ENCODE measurements around the gene CECR2.

The CECR2 gene

DNA sequence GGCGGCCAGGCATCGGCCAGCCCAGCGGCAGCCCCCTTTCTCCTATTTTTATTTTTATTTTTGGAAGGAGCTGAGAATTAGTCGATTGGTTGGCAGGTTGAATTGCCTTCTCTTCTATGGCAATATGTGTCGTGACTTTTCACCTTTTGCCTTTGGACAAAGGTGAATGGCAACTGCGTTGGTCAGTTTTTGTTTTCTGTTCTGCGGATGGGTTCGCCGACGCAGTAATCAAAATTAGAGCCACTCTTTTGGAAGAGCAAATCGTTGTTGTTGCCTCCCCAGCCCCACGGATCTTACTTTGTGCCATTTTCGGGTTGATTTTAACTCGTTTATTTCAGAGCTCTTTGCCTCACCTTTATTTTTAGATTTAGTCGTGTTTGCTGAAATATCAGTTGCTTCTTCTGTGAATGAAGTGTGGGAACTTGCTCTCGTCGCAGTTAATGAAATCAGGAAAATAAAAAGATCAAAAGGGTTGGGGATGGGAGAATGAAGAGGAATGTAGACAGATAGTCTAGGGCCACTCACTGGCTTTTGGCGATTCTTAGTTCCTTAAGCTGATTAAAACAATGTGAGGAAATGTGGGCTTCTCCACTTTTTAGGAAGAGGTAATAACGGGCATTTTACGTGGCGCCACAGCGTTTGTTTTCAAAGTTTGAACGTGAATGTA, 1.6 kb downstream of the CECR2 start:
- in situ Hi-C loops (cut with HindIII; ENCODE audit: low pct_unique_long_range_greater_than_20kb, low sequenced_read_pairs): no loop called here
- TF ChIP-seq JUND (IDR thresholded peaks at IDR 0.05; ENCODE audit: low read depth): no peak
- no peak for DNase-seq (ENCODE audit: low read depth in 1 of 2, low spot score in 1 of 2)

DNA sequence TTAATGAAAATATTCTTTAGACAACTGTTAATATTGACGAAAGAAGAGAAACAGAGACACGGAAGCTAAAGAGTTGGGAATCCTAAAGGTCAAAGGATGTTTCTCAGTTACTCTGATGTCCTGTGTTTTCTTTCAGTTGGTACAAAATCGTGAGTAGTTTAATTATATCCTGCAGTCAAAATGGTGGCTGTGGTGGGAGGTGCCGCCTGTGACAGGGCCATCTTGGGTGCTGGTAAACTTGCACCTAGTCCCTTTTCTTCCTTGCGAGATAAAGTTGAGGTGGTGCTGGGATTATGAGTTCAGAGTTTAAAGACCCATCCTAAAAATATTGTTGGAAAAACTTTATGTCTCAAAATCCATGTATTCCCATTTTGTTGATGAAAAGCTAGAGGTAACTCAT, 2.2 kb downstream of the CECR2 start:
- TF ChIP-seq JUND (IDR thresholded peaks at IDR 0.05; ENCODE audit: low read depth): no peak
- in situ Hi-C loops (cut with HindIII; ENCODE audit: low pct_unique_long_range_greater_than_20kb, low sequenced_read_pairs): no loop called here
- DNase-seq (ENCODE audit: low read depth in 1 of 2, low spot score in 1 of 2): no peak

DNA sequence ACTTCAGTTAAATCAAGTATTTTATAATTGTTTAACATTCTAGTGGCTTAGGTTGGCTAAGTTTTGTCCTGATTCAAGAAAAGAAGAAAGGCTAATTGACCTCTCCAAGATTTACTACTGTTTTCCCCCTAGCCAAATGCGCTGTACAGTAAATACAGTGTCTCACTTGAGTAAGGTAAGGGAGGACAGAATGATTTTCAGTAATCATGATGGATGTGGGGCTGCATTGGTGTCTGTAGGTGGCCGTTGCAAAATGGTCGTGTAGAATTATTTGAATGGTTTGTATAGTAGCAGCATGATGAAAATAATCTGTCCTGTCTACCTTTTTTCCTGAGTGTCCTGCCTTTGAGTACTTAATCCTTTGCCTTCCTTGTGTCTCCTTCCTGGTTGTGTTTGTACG, 4.6 kb downstream of the CECR2 start:
- in situ Hi-C loops (cut with HindIII; ENCODE audit: low pct_unique_long_range_greater_than_20kb, low sequenced_read_pairs): no loop called here
- no peak for TF ChIP-seq JUND (IDR thresholded peaks at IDR 0.05; ENCODE audit: low read depth)
- DNase-seq (ENCODE audit: low read depth in 1 of 2, low spot score in 1 of 2): no peak

DNA sequence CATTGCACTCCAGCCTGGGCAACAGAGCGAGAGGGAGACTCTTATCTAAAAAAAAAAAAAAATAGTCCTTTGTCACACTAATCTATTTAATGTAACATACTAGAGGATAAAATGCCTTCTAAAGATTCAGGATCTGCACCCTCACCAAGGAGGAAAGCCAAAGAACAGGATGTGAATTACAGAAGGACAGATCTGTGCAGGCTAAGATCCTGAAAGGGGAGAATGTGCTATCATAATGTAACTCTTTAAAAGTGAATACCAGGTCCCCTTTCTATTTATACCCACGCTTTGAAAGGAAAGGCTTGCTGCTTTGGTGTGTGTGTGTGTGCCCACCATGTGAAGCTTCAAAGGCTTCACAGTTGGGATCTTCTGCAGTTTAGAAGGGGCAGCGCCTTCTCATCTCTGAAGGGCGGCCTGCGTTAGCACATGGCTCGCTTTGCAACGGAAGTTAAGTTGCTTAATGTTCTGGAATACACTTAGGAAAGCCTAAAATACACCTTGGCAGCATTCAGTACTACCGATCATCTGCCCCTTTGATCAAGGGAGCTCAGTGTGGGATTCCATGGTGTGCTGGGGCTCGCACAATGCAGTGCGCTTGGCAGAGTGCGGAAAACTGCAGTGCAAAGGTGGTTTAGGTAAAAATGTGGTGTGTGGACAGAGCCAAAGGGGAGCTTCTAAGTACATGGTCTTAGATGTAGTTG, 6.8 kb downstream of the CECR2 start:
- no peak for DNase-seq (ENCODE audit: low read depth in 1 of 2, low spot score in 1 of 2)
- in situ Hi-C loops (cut with HindIII; ENCODE audit: low pct_unique_long_range_greater_than_20kb, low sequenced_read_pairs): no loop called here
- TF ChIP-seq JUND (IDR thresholded peaks at IDR 0.05; ENCODE audit: low read depth): no peak

DNA sequence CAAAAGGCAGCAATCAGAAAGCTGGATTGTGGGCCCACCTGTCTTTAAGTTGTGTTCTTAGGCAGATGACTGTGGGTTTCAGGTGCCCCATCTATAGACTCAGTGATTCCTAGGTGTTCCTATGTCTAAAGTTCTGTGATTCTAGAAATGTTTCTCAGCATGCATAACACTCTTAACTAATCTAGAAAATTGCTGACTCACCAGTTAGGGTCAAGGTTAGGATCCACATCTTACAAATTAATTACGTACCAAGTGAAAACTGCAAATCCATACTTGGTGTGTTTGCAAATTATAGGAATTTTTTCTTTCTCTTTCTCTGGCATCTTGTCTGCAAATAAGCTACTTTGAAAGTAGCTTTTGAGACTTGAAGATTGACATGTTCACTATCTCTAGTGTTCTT, 7.7 kb downstream of the CECR2 start:
- no peak for DNase-seq (ENCODE audit: low read depth in 1 of 2, low spot score in 1 of 2)
- in situ Hi-C loops (cut with HindIII; ENCODE audit: low pct_unique_long_range_greater_than_20kb, low sequenced_read_pairs): no loop called here
- TF ChIP-seq JUND (IDR thresholded peaks at IDR 0.05; ENCODE audit: low read depth): no peak

DNA sequence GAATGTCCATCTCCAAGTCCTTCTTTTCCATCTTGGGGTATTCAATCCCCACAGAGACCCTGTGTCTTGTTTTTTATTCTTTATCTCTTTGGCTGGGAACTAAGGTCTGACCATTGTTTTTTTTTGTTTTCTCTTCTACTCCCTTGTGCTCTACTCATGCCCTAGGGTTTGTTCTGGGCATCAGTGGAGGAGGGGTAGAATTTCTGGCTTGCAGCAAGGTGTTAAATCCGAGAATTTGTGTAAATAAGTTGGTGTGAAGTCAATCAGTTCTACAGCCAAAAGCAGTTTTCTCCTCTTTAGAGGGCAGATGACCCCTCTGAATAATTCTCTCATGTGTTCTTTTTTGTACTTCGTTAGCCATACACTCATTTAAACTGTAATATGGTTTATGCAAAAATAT, 10.7 kb downstream of the CECR2 start:
- in situ Hi-C loops (cut with HindIII; ENCODE audit: low pct_unique_long_range_greater_than_20kb, low sequenced_read_pairs): no loop called here
- no peak for DNase-seq (ENCODE audit: low read depth in 1 of 2, low spot score in 1 of 2)
- TF ChIP-seq JUND (IDR thresholded peaks at IDR 0.05; ENCODE audit: low read depth): no peak

DNA sequence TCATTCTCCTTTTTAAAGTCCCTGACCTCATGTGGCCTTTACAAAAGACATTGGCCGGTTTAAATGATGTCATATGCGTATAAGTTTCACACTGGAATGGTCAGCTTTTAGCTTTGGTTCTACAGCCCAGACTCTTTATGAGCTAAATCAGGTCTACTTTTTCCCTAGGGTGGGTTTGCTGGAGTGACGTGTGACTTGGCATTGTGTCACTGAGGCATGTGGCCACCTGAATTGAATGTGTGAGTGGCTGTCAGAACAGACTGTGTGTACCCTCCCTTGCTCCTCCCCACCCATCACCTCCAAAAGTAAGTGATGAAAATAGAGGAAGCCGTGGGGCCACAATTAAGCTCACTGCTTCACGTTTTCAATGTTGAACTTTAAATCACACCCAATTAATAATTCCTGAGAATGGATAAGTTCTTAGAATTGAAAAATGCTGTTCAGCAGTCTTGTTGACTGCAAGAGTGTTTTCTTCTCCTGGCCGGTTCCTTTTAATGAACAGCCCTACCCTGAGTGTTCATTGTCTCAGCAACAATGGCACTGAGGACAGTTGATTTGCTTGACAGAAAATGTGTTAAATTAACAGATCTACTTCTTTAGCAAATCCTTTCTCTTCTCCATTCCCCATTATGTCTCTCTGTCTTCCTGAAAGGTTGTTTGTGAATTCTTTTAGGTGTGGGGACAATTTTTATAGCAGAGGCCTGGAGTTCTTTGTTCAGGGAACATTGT, 11.3 kb downstream of the CECR2 start:
- no peak for TF ChIP-seq JUND (IDR thresholded peaks at IDR 0.05; ENCODE audit: low read depth)
- DNase-seq (ENCODE audit: low read depth in 1 of 2, low spot score in 1 of 2): no peak
- in situ Hi-C loops (cut with HindIII; ENCODE audit: low pct_unique_long_range_greater_than_20kb, low sequenced_read_pairs): no loop called here

DNA sequence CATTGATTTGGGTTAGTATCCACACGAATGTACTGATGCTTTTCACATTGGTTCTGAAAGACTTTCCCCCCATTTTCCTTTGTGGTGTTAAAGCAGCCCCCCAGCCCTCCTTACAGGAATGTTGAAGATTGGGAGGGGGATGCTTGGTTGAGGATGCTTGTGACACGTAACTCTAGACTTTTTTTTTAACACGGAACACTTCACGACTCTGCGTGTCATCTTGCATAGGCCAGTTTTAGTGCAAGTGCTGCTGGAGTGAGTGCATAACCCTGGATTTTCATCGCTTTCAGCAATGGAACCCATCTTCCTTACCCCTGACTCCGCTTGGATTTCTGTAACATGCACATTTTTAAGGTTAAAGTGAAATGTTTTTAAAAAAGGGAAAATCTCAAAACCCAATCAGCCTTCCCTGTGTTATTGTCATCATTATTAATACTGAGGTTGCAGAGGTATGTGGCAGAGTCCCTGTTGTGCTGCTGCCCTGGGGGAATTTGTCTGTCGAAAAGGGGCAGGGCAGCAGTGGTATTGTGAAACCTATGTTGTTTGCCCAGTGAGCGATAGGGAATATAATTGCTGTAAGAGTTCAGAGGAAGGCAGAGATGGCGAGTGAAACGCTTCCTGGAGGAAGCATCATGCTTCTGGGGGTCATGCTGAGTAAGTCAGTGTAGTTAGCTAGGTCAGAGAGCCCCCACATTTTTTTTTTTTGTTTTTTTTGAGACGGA, 12.1 kb downstream of the CECR2 start:
- no peak for TF ChIP-seq JUND (IDR thresholded peaks at IDR 0.05; ENCODE audit: low read depth)
- peak in 1 of 2 experiments; percentile 48 for DNase-seq (ENCODE audit: low read depth in 1 of 2, low spot score in 1 of 2)
- in situ Hi-C loops (cut with HindIII; ENCODE audit: low pct_unique_long_range_greater_than_20kb, low sequenced_read_pairs): no loop called here

DNA sequence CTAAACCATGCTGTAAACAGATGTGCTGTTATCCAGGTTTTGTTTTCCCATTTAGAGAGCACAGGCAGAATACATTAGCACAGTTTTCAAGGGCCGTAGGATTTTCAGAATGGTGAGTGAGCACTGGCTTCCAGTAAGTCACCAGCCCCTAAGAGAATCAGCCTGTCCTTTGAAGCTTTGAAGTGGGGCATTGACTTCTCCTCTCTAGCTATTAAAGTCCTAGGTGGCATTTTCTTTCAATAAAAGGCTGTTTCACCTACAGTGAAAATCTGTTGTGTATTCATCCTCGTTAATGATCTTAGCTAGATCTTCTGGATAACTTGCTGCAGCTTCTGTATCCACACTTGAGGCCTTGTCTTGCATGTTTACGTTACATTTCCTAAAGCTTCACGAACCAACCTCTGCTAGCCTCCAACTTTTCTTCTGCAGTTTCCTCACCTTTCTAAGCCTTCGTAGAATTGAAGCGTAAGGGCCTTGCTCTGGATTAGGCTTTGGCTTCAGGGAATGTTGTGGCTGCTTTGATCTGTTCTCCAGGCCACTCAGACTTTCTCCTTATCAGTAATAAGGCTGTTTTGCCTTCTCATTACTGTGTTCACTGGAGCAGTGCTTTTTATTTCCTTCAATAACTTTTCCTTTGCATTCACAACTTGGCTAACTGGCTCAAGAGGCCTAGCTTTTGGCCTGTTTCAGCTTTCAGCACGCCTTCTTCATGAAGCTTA, 15.5 kb downstream of the CECR2 start:
- in situ Hi-C loops (cut with HindIII; ENCODE audit: low pct_unique_long_range_greater_than_20kb, low sequenced_read_pairs): no loop called here
- no peak for DNase-seq (ENCODE audit: low read depth in 1 of 2, low spot score in 1 of 2)
- TF ChIP-seq JUND (IDR thresholded peaks at IDR 0.05; ENCODE audit: low read depth): no peak

DNA sequence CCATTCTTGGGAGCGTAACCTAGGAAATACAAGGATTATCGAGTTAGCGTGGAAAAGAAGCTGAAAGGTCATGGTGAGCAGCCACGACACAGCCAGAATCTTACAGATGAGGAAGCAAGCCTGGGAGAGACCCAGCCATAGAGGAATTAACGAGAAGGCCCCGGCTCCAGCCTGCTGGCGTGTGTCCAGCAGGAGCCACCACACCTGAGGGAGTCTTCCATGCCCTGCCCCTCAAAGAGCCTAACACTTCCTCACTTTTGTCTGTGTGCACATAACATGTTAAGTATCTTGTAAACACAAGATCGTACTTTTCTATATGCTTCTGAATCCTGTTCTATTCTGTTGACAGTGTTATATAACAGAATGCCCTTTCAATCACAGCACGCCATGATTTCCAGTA, 18.1 kb downstream of the CECR2 start:
- DNase-seq (ENCODE audit: low read depth in 1 of 2, low spot score in 1 of 2): no peak
- TF ChIP-seq JUND (IDR thresholded peaks at IDR 0.05; ENCODE audit: low read depth): no peak
- in situ Hi-C loops (cut with HindIII; ENCODE audit: low pct_unique_long_range_greater_than_20kb, low sequenced_read_pairs): no loop called here

DNA sequence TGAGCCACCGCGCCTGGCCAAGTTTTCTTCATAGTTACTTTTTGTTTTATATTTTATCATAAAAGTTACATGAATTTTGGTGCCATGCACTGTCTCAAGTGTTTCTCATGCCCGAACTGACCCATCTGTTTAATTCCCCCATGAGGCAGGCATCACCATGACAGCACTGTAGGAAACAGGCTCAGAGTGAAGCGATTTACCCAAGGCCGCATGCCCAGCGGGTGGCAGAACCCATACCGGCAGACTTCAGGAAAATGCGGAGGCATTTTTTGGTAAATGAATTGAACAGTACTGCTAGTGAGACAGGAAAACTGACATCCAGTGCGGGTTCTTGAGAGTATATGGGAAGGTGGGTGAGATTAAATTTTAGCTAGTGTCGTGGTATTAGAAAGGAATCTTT, 19.0 kb downstream of the CECR2 start:
- in situ Hi-C loops (cut with HindIII; ENCODE audit: low pct_unique_long_range_greater_than_20kb, low sequenced_read_pairs): no loop called here
- DNase-seq (ENCODE audit: low read depth in 1 of 2, low spot score in 1 of 2): no peak
- TF ChIP-seq JUND (IDR thresholded peaks at IDR 0.05; ENCODE audit: low read depth): no peak

DNA sequence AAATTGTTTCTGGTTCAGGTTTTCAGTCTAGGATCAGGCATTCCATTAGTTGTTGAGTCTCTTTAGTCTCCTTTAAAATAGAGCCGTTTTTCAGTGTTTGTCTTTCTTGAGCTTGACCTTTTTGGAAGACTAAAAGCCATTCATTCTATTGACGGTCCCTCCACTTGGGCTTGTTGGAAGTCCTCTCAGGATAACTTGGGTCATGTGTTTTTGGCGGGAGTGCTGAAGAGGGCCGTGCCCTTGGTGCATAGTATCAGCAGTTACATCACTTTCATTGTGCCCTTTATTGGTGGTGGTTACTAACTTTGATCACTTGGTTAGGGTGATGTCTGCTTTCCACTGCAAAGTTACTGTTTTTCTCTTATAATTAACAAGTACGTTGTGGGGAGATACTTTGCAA, 20.8 kb downstream of the CECR2 start:
- in situ Hi-C loops (cut with HindIII; ENCODE audit: low pct_unique_long_range_greater_than_20kb, low sequenced_read_pairs): no loop called here
- DNase-seq (ENCODE audit: low read depth in 1 of 2, low spot score in 1 of 2): no peak
- TF ChIP-seq JUND (IDR thresholded peaks at IDR 0.05; ENCODE audit: low read depth): no peak
